ENCODE measurements around the gene PDE4D. TPM values are rescaled to one million over a fixed set of nuclear protein-coding genes. Genes with fewer than 3 reads are reported as not detected.

PDE4D gene
- total RNA-seq, 1 donor: 27.7 TPM

DNA sequence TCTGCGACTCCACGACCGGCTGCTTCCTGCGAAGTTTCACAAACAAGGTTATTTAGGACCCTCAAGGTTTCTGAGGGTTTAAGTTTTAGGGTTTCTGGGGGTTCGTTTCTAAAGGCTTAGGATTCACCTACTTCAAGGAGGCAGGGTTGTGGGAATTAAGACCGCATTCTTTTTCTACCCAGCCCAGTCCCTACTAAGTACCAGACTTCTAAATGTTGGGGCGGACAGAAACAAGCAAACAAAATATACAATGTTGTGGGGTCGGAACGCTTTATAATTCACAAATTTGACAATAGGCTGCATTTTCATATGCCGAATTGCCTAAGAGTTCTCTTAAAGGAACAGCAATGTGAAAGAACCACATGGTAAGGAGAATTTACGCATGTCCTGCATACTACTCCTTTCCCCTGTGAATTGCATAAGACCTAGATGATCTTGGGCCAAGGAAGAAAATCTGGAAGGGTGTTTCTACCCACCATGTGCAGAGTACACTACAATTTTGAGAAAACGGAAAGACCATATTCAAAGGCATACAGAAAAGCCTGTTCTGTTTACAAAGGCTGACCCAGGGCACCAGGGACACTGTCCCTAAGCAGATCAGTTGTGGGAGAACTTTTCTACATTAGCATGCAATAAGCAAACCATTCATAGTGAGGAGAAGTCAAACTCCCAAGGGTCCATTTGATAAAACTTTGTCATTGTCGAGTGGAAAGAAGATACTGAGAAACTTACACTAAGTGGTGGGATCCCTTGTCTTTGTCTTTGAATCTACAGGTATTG is 853.3 kb downstream of the PDE4D start:
- no peak for DNase-seq (ENCODE audit: low read depth in 2 of 3, low spot score in 2 of 3)

DNA sequence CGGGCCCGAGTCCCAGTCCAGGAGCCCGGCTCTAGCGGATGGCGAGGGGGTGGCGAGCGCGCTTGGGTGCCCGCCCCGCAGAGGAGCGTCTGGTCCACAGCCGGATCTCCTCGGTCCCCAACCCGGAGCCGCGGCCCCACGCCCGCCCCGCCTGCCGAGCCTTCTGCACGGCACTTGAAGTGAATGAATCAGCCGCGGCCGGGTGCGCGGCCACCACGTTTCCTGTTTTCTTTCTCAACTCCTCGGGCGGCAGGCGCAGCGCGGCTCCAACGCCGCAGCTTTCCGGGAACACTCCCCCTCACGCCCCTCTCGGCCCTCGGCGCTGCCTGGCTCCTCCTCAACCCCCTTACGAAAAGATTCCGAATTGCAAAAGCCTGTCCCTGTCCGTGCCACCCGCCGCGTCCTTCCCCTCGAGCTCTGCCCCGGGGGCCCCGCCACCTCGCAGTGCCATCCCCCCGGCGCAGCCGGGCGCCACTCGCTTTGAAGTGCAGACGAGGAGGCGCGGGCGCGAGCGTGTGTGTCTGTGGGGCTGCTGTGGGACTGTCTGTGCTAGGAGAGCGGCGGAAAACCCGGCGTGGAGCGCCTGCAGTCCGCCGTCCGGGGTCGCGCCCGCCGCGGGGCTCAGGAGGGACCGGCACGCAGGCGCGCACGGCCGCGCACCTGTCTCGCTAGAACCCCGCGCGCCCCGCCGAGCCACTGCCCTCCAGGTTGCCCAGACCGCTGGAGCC is 854.1 kb downstream of the PDE4D start:
- DNase-seq (ENCODE audit: low read depth in 2 of 3, low spot score in 2 of 3): peak; percentile 83 to 94 (median 93)

DNA sequence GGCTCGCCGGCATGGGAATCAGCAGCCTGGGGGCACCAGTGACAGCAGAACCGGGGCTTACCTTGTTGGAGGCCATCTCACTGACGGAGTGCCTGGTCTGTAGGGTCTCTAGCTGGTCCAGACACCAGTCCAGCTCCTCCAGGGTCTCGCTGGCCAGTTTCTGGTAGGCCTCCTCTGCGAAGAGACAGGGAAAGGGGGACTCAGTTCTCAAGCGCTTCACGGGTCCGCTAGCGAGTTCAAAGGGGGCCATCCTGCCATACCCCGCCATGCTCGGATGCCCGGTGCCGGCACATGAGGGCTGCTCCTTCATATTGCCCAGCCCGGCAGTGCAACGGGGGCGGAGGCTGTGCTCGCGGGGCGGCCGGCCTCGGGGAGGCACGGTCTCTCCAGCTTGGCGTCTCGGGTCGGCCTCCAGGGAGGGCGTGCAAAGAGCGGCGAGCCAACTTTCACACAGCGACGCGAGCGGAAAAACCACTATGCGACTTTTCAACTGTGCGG is 854.7 kb downstream of the PDE4D start:
- DNase-seq (ENCODE audit: low read depth in 2 of 3, low spot score in 2 of 3): peak in 1 of 3 donors; percentile 31

DNA sequence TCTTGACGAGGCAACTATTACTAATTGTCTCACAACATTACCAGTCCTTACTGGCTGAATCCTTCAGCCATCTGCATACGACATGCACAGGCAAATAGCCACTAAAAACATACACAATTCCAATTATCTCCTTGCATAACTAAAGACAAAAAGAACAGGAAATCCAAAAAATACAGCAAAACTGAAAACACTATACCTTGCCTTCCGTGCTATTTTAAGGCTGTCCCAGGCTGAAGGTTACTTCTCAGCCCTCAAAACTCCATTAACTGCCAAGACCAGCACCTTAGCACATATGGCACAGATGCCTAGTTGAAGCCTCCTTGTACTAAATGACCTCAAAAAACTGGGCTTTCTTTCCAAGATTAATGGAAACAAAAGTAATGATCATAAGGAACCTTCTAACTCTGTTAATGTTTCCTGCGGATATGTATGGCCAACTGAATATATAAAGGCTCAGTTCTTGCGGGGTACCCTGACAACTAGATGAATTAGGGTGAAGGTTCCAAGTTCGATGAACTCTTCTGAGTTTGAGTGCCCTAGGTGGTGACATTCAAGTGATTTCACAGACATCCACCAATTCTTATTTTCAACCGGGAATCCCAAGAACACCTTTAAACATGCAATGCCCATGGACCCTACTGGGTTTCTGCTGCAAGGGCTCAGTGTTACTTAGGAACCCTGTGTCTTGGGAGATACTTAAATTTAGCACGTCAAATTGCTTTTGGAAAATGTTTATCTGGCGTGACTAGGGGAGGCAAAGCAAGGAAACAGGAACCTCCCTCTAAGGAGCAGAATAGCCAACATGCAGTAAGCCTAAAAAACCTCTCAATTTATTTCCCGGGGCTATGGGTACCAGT is 855.4 kb downstream of the PDE4D start:
- DNase-seq (ENCODE audit: low read depth in 2 of 3, low spot score in 2 of 3): peak in 1 of 3 donors; percentile 7

DNA sequence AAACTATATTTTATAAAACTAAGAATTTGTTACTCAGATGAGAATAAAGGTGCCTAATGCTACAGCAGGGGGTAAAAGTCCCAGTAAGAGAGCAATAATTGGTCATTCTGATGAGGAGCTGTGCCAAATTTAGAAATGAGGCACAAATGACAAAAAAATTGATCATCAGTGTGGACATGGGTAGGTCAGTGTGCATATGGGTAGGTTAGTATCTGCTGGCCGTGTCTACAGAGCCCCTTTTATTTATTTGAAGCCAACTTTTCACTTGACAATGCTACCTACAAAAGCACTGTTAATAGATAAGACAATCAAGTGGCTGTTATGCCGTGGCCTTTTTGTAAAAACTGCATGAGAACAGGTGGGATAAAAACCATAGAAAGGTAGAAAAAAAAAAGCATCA is 856.1 kb downstream of the PDE4D start:
- no peak for DNase-seq (ENCODE audit: low read depth in 2 of 3, low spot score in 2 of 3)

DNA sequence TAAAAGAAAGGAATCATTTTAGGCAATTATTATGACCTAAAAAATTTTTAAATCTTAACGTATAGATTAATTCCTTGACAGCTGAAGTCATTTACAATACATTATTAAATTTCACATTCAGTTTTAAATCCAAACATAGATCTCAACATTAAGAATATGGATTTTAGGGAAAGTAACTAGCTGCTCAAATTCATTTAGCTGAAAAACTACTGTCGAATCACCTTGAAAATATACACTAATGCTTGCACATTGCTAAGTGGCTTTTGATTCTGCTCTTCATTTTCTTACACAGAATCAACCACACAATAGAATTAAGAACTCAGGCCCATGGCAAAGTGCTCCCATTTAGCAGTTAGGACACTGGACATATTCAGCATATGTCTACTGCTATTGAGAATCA is 856.5 kb downstream of the PDE4D start:
- DNase-seq (ENCODE audit: low read depth in 2 of 3, low spot score in 2 of 3): no peak

DNA sequence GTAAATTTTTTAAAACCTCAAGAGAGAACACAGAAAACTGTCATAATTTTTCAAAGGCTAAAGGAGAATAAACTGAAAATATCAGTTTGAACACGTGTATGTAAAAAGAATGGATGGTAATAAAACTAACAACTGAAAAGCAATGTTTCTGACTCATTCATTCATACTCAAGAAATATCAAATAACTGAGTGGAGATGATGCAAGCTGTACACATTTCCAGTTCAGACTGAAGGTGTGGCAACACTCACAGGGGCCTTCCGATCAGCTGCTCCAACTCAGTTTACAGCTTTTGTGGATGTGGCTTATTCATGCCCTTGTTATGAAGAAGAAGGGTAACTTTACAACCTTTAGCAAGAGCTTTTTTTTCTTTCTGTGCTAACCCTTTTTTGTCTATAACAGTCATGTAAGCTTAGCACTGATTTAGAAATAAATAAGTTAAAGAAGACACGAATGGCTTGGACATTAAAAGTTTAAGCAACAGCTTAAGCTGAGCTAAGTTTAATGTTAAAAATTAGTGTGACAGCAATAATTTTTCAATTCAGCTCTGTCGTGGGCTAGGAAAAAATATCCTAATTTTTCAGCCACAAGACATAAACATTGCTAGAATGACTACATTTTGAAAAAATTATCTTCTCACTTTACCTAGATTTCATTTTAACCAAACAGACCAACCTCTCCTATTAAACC is 857.1 kb downstream of the PDE4D start:
- DNase-seq (ENCODE audit: low read depth in 2 of 3, low spot score in 2 of 3): peak in 1 of 3 donors; percentile 18

DNA sequence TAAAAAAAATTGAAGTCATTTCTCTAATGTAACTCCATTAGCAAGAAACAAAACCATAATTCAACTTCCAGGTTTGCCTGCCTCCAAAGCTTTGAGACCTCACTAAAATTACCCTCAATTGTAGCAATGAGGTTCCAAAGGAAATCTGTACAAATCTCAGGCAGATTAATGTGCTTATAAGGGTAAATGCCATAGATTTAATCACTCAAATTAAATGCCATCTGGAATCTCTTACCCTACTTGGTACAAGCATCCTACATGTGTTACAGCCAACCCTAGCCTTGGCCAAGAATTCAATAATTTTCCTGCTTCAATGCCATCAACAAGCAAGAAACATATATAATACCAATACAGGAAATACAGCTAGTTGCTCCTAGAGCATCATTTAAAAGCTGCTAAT is 857.8 kb downstream of the PDE4D start:
- no peak for DNase-seq (ENCODE audit: low read depth in 2 of 3, low spot score in 2 of 3)

DNA sequence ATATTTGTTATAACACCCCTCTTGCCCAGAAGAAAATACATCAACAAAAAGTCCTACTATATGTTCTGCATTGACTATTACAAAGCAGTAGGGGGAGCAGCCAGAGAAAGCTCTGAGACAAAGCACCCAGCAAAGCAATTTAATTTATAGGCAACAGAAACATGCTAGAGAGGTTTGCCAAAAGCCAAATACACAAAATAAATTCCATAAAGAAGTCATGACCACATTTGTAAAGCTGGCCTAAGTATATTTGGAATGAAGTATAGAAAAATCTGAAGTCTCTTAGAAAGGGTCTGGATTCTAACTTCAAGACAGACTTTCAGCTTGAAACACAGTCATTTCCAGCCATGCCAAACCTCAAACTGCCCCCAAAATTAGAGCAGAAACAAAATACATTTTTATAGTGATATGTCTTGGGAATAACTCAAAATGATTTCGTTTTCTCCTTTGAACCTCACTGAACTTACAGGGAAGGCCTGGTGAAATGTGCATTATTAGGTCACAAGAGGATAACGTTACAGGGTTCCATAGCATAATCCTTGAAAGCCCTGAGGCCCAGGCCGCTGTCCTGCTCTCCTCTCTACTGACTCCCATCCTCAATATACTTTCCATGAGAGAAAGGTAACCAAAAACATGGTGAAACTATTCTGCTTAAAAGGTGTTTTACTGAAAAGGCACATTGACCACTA is 858.9 kb downstream of the PDE4D start:
- DNase-seq (ENCODE audit: low read depth in 2 of 3, low spot score in 2 of 3): peak in 2 of 3 donors; percentile 36 to 52

DNA sequence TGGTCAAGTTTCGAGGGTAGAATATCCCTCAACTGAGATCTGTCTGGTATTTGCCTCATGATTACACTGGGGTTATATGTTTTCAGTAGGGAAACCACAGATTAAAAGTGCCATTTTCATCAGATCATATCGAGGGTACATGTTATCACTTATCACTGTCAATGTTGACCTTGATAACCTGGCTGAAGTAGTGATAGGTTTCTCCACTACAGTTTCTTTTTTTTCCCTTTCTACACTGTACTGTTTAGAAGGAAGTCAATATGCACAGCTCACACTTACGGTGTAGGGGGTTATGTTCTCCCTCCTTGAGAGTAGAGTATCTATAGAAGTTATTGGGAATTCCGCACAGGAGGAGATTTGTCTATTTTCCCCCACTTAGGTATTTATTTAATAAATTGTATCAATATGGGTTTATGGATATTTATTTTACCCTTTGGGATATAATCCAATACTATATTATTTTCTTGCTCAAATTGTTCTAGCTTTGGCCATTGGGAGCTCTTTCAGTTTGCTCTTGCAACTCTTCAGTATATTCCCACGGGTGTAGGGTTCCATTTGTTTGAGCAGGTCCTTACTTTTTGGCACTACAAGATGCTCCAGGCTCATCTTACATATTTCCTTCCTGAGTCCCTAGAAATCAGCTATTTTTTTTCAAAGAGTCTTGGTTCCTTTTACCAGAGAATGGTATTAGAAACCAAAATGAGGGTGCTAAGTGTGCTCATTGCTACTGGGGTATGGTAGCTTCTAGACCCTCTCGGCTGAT is 866.2 kb downstream of the PDE4D start:
- DNase-seq (ENCODE audit: low read depth in 2 of 3, low spot score in 2 of 3): no peak

DNA sequence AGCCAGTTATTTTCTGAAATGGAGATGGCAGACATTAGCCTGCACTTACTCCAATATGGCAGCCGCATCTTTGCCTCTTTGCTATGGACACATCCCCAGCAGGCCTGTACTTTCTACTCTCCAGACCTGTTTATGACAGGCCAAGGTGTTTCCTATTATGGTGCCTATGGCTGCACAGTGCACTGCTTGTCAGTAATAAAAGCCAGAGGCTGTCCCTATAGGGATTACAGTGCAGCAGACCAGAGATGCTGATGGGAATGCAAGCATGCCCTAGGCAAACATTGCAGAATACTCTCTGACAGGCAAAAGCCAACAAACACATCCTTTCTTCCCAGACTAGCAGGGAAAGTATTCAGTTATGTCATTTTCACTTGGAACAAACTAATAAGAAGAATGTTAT is 867.8 kb downstream of the PDE4D start:
- DNase-seq (ENCODE audit: low read depth in 2 of 3, low spot score in 2 of 3): no peak

DNA sequence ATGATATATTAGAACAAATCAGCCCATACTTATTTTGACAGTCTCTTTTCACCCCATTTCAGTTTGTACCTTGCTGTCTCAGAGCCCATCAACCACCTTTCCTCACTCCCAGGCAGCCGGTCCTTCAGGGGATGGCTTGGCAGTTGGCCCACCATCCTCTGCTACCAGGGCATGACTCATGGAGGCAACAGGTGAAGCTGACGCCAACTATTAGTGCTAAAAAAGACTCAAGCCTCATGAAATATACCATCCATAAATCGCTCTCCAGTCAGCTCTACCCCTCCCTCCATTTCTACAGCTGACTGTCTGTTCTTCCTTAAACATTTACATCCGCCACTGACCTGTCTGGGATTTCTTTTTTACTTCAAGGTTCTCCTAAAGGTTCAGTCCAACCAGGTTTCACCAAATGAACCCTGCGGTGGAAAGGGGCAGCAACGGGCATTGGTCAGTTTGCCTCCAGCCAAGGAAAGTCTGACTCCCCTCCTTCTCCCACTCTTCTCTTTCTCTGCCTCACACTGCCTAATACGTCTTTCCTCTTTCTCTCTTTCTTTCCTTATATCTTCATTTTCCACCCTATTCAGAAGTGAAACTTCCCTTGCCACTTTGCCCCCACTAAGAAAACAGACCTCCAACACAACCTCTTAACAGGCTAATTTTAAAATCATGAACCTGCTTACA is 871.5 kb downstream of the PDE4D start:
- no peak for DNase-seq (ENCODE audit: low read depth in 2 of 3, low spot score in 2 of 3)

DNA sequence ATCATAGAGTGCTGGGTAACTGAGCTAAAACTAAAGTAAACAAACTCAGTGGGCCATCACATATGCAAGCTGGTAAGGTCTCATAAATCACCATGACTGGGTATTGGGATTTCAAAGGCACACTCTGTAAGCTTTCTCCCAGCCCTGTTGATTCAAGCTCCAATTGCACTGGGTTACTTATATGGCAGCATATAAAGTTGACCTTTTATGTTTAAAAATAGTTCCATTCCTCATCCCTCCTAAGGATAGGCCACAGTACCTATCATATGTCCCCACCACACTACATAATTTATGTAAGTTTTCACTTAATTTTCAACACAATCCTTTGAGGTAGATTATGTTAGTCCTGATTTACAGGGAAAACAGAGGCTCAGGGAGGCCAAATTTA is 872.2 kb downstream of the PDE4D start:
- DNase-seq (ENCODE audit: low read depth in 2 of 3, low spot score in 2 of 3): no peak

DNA sequence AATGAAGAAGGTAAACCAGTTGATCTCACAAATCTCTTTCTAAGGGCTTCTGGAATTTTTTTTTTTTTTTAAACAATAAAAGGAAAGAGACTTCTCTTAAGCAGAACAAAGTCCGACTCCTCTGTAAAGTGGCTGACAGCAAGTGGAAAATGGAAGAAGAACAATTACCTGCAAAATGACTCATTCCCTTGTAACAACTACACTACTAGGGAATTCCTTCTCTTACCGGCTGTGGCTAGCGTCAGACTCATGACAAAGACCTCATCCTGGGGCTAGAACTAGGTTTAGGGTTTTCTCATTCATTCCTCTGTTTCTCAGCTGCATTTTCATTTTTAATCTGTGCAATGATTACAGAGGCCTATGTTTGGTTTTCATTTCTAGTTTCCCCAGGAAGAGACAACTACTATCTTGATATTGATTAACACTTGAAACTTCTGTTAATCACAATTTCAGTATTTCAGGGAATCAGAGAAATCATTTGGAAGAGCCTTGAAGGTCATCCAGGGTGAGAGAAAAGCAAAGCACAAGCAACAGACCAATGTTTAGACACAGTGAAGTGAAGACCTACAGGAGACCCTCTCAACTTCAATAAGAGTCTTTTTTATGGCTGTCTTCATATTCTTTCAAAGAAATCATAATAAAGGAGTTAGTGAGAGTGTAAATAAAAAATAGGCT is 872.8 kb downstream of the PDE4D start:
- DNase-seq (ENCODE audit: low read depth in 2 of 3, low spot score in 2 of 3): no peak

DNA sequence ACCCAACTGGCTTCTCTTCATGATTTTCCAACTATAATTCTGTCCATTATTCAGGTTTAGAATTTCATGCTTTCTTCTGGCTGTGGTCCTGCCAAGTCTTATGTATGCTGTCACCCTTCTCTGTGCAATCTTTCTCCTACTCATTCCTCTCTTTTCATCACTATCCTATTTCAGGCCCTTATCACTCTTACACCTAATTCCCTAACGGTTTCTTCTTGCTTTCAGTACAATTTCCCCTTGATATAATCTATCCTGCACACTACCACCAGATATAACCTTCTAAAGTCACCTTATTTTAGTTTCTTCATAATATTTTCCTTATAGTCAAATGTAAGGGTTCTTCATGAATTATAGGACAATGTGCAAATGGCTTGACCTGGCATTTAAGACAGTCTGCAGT is 874.4 kb downstream of the PDE4D start:
- no peak for DNase-seq (ENCODE audit: low read depth in 2 of 3, low spot score in 2 of 3)

DNA sequence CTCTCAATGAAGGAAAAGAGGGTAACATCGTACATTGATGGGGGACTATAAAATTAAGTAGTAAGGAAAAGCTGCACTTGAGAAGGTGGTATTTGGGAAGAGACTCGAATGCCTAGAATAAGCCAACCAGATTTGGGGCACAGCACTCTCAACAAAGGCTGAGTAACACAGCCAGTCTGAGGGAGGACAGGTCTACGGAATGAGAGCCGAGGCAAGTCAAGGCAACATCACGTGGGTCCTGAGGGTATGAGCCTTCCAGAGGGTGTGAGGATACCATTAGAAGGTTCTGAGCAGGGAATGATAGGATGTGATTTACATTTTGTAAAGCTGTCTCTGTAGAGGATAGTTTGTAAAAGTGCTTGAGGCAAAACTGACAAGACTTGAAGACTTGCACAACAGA is 876.6 kb downstream of the PDE4D start:
- DNase-seq (ENCODE audit: low read depth in 2 of 3, low spot score in 2 of 3): no peak

DNA sequence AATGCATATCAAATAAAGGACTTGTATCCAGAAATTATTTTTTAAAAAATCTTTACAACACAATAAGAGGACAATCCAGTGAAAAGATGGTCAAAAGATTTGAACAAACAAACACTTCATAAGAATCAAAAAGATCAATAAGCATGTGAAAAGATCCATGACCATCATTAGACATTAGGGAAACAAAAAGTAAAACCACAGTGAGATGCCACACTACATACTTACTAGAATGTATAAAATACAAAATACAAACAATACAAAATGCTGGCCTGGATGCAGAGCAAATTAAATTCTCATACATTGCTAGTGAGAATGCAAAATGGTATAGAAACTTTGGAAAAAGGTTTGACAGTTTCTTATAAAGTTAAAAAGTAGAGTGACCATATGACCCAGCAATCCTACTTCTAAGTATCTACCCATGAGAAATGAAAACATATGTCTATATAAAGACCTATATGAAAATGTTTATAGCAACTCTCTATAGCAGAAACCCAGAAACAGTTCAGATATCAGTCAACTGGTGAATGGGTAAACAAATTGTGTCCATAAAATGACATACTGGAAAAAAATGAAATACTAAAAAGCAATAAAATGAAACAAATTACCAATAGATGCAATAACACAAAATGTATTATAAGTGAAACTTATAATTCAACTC is 884.6 kb downstream of the PDE4D start:
- DNase-seq (ENCODE audit: low read depth in 2 of 3, low spot score in 2 of 3): no peak
